MM.1S (cell line): ENCODE data around the gene CCR3.

Source experiments
- EZH2phosphoT487 ChIP-seq: fragments of 300-600 bp; sonication (generic); IDR thresholded peaks from 2 replicates; pipeline ENCODE4 v1.6.1; 2018; ENCODE audit warnings: antibody characterized with exemption, low read length
- TF ChIP-seq, protein P1 (sequence below): fragments of 300-600 bp; sonication (generic); IDR thresholded peaks from 2 replicates; pipeline ENCODE4 v1.5.1; 2016; ENCODE audit warnings: antibody characterized with exemption, low read length, mixed read lengths

GRCh38 chr3:46300461-46300789 is 58.2 kb downstream of the CCR3 start:
- TF ChIP-seq, protein P1, sequence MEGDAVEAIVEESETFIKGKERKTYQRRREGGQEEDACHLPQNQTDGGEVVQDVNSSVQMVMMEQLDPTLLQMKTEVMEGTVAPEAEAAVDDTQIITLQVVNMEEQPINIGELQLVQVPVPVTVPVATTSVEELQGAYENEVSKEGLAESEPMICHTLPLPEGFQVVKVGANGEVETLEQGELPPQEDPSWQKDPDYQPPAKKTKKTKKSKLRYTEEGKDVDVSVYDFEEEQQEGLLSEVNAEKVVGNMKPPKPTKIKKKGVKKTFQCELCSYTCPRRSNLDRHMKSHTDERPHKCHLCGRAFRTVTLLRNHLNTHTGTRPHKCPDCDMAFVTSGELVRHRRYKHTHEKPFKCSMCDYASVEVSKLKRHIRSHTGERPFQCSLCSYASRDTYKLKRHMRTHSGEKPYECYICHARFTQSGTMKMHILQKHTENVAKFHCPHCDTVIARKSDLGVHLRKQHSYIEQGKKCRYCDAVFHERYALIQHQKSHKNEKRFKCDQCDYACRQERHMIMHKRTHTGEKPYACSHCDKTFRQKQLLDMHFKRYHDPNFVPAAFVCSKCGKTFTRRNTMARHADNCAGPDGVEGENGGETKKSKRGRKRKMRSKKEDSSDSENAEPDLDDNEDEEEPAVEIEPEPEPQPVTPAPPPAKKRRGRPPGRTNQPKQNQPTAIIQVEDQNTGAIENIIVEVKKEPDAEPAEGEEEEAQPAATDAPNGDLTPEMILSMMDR: no peak
- no peak for TF ChIP-seq EZH2phosphoT487
